Spinal cord (tissue), 10 donors: ENCODE results near the gene CSRNP3. TPM values are rescaled to one million over a fixed set of nuclear protein-coding genes. Genes with fewer than 3 reads are reported as not detected.

Experiments
- DNase-seq, 6 donors: peaks; one replicate each; pipeline versions ENCODE4 v3.0.0 to v3.0.0-alpha.2; 2013 to 2015; ENCODE audit warnings: low spot score in 6 of 6, low read depth in 4 of 6
- H3K27ac ChIP-seq: one replicate; pipeline ENCODE4 v1.5.1; 2013; ENCODE audit warnings: low read depth, low read length, control low read depth
- H3K27me3 ChIP-seq: one replicate; pipeline ENCODE4 v1.6.1; 2013; ENCODE audit warnings: low read length; ENCODE audit not compliant: control insufficient read depth, insufficient read depth
- H3K36me3 ChIP-seq: one replicate; pipeline ENCODE4 v1.6.1; 2013; ENCODE audit warnings: low read length; ENCODE audit not compliant: control insufficient read depth, insufficient read depth
- H3K4me1 ChIP-seq: one replicate; pipeline ENCODE4 v1.6.1; 2013; ENCODE audit warnings: low read length; ENCODE audit not compliant: control insufficient read depth, insufficient read depth
- H3K4me3 ChIP-seq: one replicate; pipeline ENCODE4 v1.5.1; 2013; ENCODE audit warnings: low read depth, low read length, control low read depth
- H3K9me3 ChIP-seq: one replicate; pipeline ENCODE4 v1.6.1; 2013; ENCODE audit warnings: low read length; ENCODE audit not compliant: control insufficient read depth, insufficient read depth
- WGBS: methylation state at CpG from one replicate; pipeline ENCODE4 v1.1.5; 2013; ENCODE audit warnings: missing lambda C conversion rate; ENCODE audit not compliant: insufficient coverage; 5-methylcytosine and 5-hydroxymethylcytosine counted together
- polyA plus RNA-seq, 2 donors: library from polyadenylated mRNA; unstranded; fragments of 120-200 nt; gene quantifications; one replicate each; pipeline ENCODE4 v1.2.1, GENCODE V29; 2013; ENCODE audit not compliant: insufficient read length in 2 of 2
- total RNA-seq, 2 donors: library from RNA; depleted of rRNA in 1 of 2; stranded (reverse); fragments of 120-200 nt in 1 of 2; fragments of >200 nt in 1 of 2; gene quantifications; one replicate each; pipeline versions ENCODE4 v1.2.3 to v1.2.4, GENCODE V29; 2013 to 2014
- donor health status: healthy.

Gene CSRNP3
- total and polyA plus RNA-seq, 4 donors = 21.7 to 82.9 (median 35.2) TPM

GRCh38 chr2:165462443-165462842 lies 7.1 kb upstream of the CSRNP3 start:
- Histone ChIP-seq H3K36me3 (no peaks in the 10 kb centered on the region), H3K9me3 (no peaks in the 10 kb centered on the region), H3K4me3 (no peak overlapping the region), H3K27ac (no peak overlapping the region), H3K27me3 (no peaks in the 10 kb centered on the region), H3K4me1 (no peaks in the 10 kb centered on the region)
- peak in 2 of 6 donors; percentile 90 to 93 for DNase-seq
- 40% methylated on average over 1 of the region's 3 CpGs for WGBS

DNA sequence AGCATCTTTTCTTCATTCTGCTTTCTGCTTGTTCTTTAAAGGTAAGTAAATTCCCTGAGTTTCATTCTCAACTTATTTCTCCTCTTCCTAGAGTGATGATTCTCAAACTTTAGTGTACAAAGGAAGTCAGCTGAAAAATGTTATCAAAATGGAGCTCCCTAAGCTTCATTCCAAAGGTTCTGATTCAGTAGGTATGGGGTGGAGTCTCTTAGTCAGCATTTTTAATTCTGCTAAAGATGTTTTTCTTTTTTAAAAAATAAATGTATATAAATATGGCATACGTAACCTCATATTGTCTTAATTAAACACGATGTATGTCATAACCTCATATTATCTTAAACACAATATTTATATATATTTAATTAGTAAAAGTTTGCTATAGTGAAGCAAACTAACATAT lies 3.1 kb upstream of the CSRNP3 start:
- WGBS = no CpG with 5 or more reads among the region's 2 CpGs
- H3K27me3 ChIP-seq = no peaks in the 10 kb centered on the region
- H3K36me3 ChIP-seq = no peaks in the 10 kb centered on the region
- H3K4me3 ChIP-seq = no peak overlapping the region
- no peak overlapping the region for H3K27ac ChIP-seq
- H3K4me1 ChIP-seq = no peaks in the 10 kb centered on the region
- H3K9me3 ChIP-seq = no peaks in the 10 kb centered on the region
- DNase-seq = no peak

DNA sequence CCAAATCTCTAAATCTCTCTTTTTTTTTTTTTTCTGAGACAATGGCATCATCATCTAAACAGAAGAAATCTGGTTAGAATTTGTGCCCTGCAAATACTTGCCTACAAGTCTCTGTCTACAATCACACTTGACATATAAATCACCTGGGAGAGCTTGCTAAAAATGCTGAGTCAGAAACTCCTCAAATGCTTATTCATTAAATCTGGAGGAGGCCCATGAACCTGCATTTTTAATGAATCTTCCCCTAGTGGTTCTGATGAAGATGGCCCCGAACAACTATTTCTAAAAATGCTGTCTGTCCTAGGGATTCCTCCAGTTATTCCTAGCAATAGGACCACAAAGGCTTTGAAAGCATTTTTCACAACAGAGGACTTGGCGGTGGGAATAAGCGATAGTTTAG lies 1.6 kb upstream of the CSRNP3 start:
- no peaks in the 10 kb centered on the region for H3K27me3 ChIP-seq

GRCh38 chr2:165470361-165470760 lies 863 bp downstream of the CSRNP3 start:
- Histone ChIP-seq H3K9me3 (no peaks in the 10 kb centered on the region), H3K36me3 (no peaks in the 10 kb centered on the region), H3K4me1 (no peaks in the 10 kb centered on the region), H3K27me3 (no peaks in the 10 kb centered on the region), H3K4me3 (peak overlapping the region; percentile 46), H3K27ac (no peak overlapping the region)
- DNase-seq = peak in 1 of 6 donors; percentile 59

More for the DNA sequence above, 1.6 kb upstream of the CSRNP3 start:
- no peaks in the 10 kb centered on the region for H3K4me1 ChIP-seq
- DNase-seq = no peak
- no peaks in the 10 kb centered on the region for H3K36me3 ChIP-seq
- no peaks in the 10 kb centered on the region for H3K9me3 ChIP-seq
- no peak overlapping the region for H3K4me3 ChIP-seq
- 100% methylated on average over 1 of the region's 3 CpGs for WGBS
- H3K27ac ChIP-seq = no peak overlapping the region

DNA sequence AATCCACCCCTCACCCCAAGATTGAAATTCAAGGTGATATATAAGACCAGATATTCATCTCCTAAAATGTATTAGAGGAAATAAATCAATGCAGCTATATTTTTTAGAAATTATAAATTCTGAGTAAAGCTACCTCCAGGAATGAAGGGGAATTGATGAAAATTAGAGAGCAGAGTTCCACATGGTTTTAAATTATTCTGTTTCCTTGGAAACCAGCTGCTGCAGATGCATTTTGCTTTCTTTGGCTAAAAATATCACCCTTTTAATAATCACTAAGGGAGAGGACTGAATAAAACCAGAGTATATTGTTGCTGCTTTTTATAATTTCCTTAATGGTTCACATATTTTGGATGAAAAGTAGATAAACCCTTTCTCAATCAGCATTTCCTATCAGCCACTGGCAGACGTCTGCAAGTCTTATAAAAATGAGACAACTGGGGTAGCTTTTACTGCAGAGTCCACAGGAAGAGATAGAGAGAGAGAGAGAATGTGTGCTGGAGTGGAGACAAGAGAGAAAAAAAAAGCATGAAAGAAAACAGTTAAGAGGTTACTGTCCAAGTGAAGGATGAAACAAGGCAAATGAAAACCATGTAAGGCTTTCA lies 2.0 kb downstream of the CSRNP3 start:
- peak overlapping the region; percentile 57 for H3K27ac ChIP-seq
- peak in 3 of 6 donors; percentile 51 to 89 (median 78) for DNase-seq
- no peaks in the 10 kb centered on the region for H3K9me3 ChIP-seq
- no peaks in the 10 kb centered on the region for H3K27me3 ChIP-seq
- no CpG with 5 or more reads among the region's 1 CpG for WGBS
- H3K4me1 ChIP-seq = no peaks in the 10 kb centered on the region
- peak overlapping the region; percentile 46 for H3K4me3 ChIP-seq
- no peaks in the 10 kb centered on the region for H3K36me3 ChIP-seq

DNA sequence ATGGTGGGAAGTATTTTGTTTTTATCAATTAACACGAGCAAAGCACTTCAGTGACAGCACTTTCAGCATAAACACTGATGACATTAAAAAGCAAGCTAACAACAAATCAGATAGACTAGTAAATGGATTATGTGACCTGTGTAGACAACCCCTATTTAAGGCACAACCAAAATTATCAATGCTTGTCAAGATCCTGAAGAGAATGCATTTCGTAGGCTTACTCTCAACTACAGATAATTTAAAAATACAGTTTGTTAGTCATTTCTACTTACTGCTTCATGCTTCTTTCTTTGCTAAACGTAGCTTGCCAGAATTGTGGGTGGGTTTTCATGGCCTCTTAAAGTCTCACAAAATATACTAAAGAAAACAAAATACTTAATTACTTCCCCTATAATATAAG lies 3.4 kb downstream of the CSRNP3 start:
- H3K4me3 ChIP-seq = no peak overlapping the region
- no peak overlapping the region for H3K27ac ChIP-seq
- no peaks in the 10 kb centered on the region for H3K9me3 ChIP-seq
- no peaks in the 10 kb centered on the region for H3K27me3 ChIP-seq
- no CpG with 5 or more reads among the region's 3 CpGs for WGBS
- H3K4me1 ChIP-seq = peaks cover 3% of the 10 kb centered on the region
- peak in 2 of 6 donors; percentile 37 to 64 for DNase-seq
- H3K36me3 ChIP-seq = no peaks in the 10 kb centered on the region

GRCh38 chr2:165474619-165475276 lies 5.2 kb downstream of the CSRNP3 start:
- Histone ChIP-seq H3K4me1 (peaks cover 3% of the 10 kb centered on the region), H3K27ac (no peak overlapping the region), H3K27me3 (no peaks in the 10 kb centered on the region), H3K4me3 (no peak overlapping the region), H3K36me3 (no peaks in the 10 kb centered on the region), H3K9me3 (no peaks in the 10 kb centered on the region)
- DNase-seq = no peak
- no CpG with 5 or more reads among the region's 3 CpGs for WGBS

DNA sequence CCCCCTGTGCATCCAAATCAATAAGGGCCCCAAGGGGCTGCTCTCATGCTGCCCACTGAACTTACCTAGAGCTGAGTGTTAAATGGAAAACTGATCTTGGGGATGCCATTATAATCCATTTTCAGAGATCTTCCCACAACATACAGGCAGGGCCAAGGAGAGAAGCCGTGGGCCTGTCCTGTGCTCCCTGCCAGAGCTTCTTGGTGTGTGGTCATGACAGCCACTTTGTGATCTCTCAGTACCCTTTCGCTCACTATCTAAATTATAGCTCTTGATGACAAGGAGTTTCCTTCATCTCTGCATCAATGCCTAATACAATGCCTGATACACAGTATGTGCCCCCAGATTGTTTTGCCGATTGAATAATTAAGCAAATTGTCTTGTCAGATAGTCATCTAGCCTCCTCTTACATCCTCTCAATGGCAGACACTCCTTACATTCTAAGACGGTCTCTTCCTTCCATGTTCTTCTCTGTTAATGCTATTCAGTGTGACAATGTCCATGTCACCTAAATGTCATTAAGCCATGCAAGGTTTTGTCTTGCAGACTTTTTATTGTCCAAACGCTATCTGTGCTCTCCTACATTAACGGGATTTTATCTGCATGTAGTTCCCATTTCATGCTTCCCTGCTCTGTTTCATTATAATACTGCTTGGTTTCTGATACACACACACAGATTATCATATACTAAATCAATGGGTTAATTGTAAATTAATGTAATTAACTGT lies 5.9 kb downstream of the CSRNP3 start:
- Histone ChIP-seq H3K4me3 (no peak overlapping the region), H3K4me1 (peaks cover 3% of the 10 kb centered on the region), H3K27ac (no peak overlapping the region), H3K9me3 (no peaks in the 10 kb centered on the region), H3K36me3 (no peaks in the 10 kb centered on the region), H3K27me3 (no peaks in the 10 kb centered on the region)
- 31% methylated on average over 3 of the region's 6 CpGs for WGBS
- DNase-seq = peak in 1 of 6 donors; percentile 36

DNA sequence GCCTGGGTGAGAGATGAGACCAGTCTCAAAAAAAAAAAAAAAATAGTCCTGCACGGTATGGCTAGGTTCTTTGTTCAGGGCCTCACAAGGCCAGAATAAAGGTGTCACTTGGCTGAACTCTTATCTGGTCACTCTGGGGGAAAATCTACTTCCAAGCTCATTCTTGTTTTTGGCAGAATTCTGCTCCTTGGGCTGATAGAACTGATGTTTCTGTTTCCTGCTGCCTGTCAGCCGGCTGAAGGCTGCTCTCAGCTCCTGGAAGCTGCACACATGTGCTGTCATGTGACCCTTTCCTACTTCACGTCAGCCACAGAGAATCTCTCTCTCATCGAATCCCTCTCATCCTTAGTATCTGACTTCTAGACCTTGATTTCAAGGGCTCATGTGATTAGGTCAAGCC lies 10.4 kb downstream of the CSRNP3 start:
- 86% methylated on average over 4 of the region's 4 CpGs for WGBS
- Histone ChIP-seq H3K27me3 (no peaks in the 10 kb centered on the region), H3K4me3 (no peak overlapping the region), H3K36me3 (no peaks in the 10 kb centered on the region), H3K4me1 (peaks cover 3% of the 10 kb centered on the region), H3K27ac (no peak overlapping the region), H3K9me3 (peaks cover 8% of the 10 kb centered on the region)
- DNase-seq = no peak
